B cell (primary cell): Measurements from ENCODE around the gene SENP5. TPM values are rescaled to one million over a fixed set of nuclear protein-coding genes. Genes with fewer than 3 reads are reported as not detected.

Source experiments
- ATAC-seq: fragments of 200-7000 bp; cut with Tn5 transposase; one replicate; pipeline ENCODE4 v1.10.0; 2021; ENCODE audit warnings: low read depth, mild to moderate bottlenecking, moderate number of reproducible peaks, moderate library complexity
- CTCF ChIA-PET: fragments of 350-600 bp; sonication (Branson Sonifier 250); formaldehyde crosslinking; loops from one replicate; lab custom pipeline; 2021; ENCODE audit warnings: antibody characterized with exemption, inconsistent platforms; lab: Charles Lee
- POLR2A ChIA-PET: fragments of 350-600 bp; sonication (Branson Sonifier 250); formaldehyde crosslinking; loops from one replicate; lab custom pipeline; 2021; ENCODE audit warnings: antibody characterized with exemption; lab: Charles Lee
- DNase-seq: peaks from one replicate; pipeline ENCODE4 v3.0.0; 2013
- H2AFZ ChIP-seq: 2 replicates; pipeline ENCODE4 v1.6.1; 2012; ENCODE audit warnings: mild to moderate bottlenecking, low read depth, low read length; ENCODE audit not compliant: insufficient read depth, poor library complexity, severe bottlenecking
- H3K27ac ChIP-seq, 2 donors: 1 replicate in 1 of 2; 2 replicates in 1 of 2; pipeline ENCODE4 v1.5.1; 2012 to 2013; ENCODE audit warnings: low read length in 2 of 2, mild to moderate bottlenecking in 2 of 2, moderate library complexity in 1 of 2
- H3K27me3 ChIP-seq, 4 experiments: fragments of 200-600 bp in 1 of 4; sonication (generic) in 1 of 4; replicated peaks in 1 of 4; 1 replicate in 2 of 4; 2 replicates in 2 of 4; pipeline versions ENCODE4 v1.6.1 to v1.7.0; 2013 to 2016; ENCODE audit warnings: low read length in 3 of 4, mild to moderate bottlenecking in 2 of 4, mixed read lengths in 1 of 4, moderate library complexity in 1 of 4; ENCODE audit not compliant: insufficient read depth in 4 of 4, control insufficient read depth in 3 of 4; ENCODE audit errors: control extremely low read depth in 1 of 4
- H3K36me3 ChIP-seq, 2 experiments: replicated peaks in 1 of 2; 1 replicate in 1 of 2; 2 replicates in 1 of 2; pipeline versions ENCODE4 v1.6.1 to v1.7.1; 2013; ENCODE audit warnings: low read length in 1 of 2; ENCODE audit not compliant: insufficient read depth in 2 of 2, control insufficient read depth in 1 of 2; ENCODE audit errors: control extremely low read depth in 1 of 2, extremely low read depth in 1 of 2
- H3K4me1 ChIP-seq, 2 donors: fragments of 200-600 bp in 1 of 2; sonication (generic) in 1 of 2; 1 replicate in 1 of 2; 2 replicates in 1 of 2; pipeline versions ENCODE4 v1.5.1 to v1.6.1; 2013 to 2017; ENCODE audit warnings: low read length in 2 of 2; ENCODE audit not compliant: control insufficient read depth in 2 of 2, insufficient read depth in 2 of 2
- H3K4me2 ChIP-seq: replicated peaks from 2 replicates; pipeline ENCODE3; 2012; ENCODE audit warnings: mild to moderate bottlenecking, low read depth, low read length; ENCODE audit not compliant: poor library complexity, severe bottlenecking
- H3K4me3 ChIP-seq, 5 experiments: fragments of 200-600 bp in 1 of 5; sonication (generic) in 1 of 5; 1 replicate in 3 of 5; 2 replicates in 2 of 5; pipeline versions ENCODE4 v1.5.1 to v1.7.0; 2011 to 2016; ENCODE audit warnings: low read length in 4 of 5, mild to moderate bottlenecking in 4 of 5, low read depth in 2 of 5, control low read depth in 1 of 5, moderate library complexity in 1 of 5; ENCODE audit not compliant: insufficient read depth in 1 of 5; ENCODE audit errors: control extremely low read depth in 1 of 5, extremely low read depth in 1 of 5
- H3K79me2 ChIP-seq: fragments of 200-600 bp; sonication (generic); one replicate; pipeline ENCODE4 v1.6.0; 2016; ENCODE audit warnings: low read length; ENCODE audit not compliant: control insufficient read depth, insufficient read depth
- H3K9ac ChIP-seq: fragments of 200-600 bp; sonication (generic); 2 replicates; pipeline ENCODE4 v1.6.1; 2017; ENCODE audit warnings: mild to moderate bottlenecking, low read length, moderate library complexity
- H3K9me3 ChIP-seq, 3 donors: one replicate each; pipeline versions ENCODE4 v1.6.1 to v1.7.1; 2013; ENCODE audit warnings: low read length in 2 of 3; ENCODE audit not compliant: control insufficient read depth in 2 of 3, insufficient read depth in 1 of 3; ENCODE audit errors: control extremely low read depth in 1 of 3
- H4K20me1 ChIP-seq: 2 replicates; pipeline ENCODE4 v1.6.0; 2012; ENCODE audit warnings: mild to moderate bottlenecking, low read length; ENCODE audit not compliant: insufficient read depth, control insufficient read depth, poor library complexity, severe bottlenecking
- H3K27ac Mint-ChIP-seq: one replicate; pipeline ENCODE4 v1.8.0; 2021; ENCODE audit warnings: mixed read lengths
- H3K27me3 Mint-ChIP-seq: one replicate; pipeline ENCODE4 v1.8.0; 2021; ENCODE audit warnings: mixed read lengths
- H3K4me1 Mint-ChIP-seq: one replicate; pipeline ENCODE4 v1.8.0; 2021; ENCODE audit warnings: mixed read lengths
- H3K4me3 Mint-ChIP-seq: one replicate; pipeline ENCODE4 v1.8.0; 2021; ENCODE audit warnings: mixed read lengths
- H3K9me3 Mint-ChIP-seq: one replicate; pipeline ENCODE4 v1.8.0; 2022; ENCODE audit warnings: mixed read lengths; ENCODE audit not compliant: insufficient read depth
- CTCF ChIP-seq: fragments of 200-600 bp; IDR thresholded peaks from one replicate; pipeline ENCODE4 v1.8.0; 2022; ENCODE audit warnings: antibody characterized with exemption, mild to moderate bottlenecking
- EZH2 ChIP-seq: IDR thresholded peaks from 2 replicates; pipeline ENCODE4 v1.6.1; 2012; ENCODE audit warnings: borderline replicate concordance, low read depth, mild to moderate bottlenecking, moderate library complexity, low read length; ENCODE audit not compliant: insufficient read depth, poor library complexity, severe bottlenecking
- WGBS: methylation state at CpG from one replicate; pipeline ENCODE4 v1.1.5; 2013; ENCODE audit warnings: missing lambda C conversion rate; ENCODE audit not compliant: insufficient coverage; 5-methylcytosine and 5-hydroxymethylcytosine counted together
- intact Hi-C: fragments of 100-400 bp; cut with micrococcal nuclease; formaldehyde crosslinking; loops from one replicate; pipeline ENCODE4 v1.10.0; 2022
- polyA plus RNA-seq: library from polyadenylated mRNA; depleted of rRNA; stranded (reverse); fragments of >200 nt; gene quantifications from 2 replicates; pipeline ENCODE4 v1.2.3, GENCODE V29; 2012
- total RNA-seq, 2 donors: library from RNA; stranded (reverse); fragments of 120-200 nt in 1 of 2; gene quantifications; 1 replicate in 1 of 2; 2 replicates in 1 of 2; pipeline versions ENCODE4 v1.2.3 to v1.2.4, GENCODE V29; 2013 to 2022

The SENP5 gene
- total and polyA plus RNA-seq, 2 donors (not counting 1 experiment from before 2014, with no cell fraction given), result 9.2 to 51.5 TPM

- H3K9me3 ChIP-seq, result no peaks in the 10 kb centered on the region
- H3K9me3 Mint-ChIP-seq, result no peaks in the 10 kb centered on the region
- peak overlapping the region; percentile 90 for H2AFZ ChIP-seq
- CTCF ChIA-PET, result interaction anchor here (1.1 to 5.4 kb wide), 3 partner anchors 129 to 358 kb away, joined by 5 to 66 read pairs (median 11); no protein-coding TSS in a partner anchor
- no peaks in the 10 kb centered on the region for H3K79me2 ChIP-seq
- peaks cover 11 to 20% of the 10 kb centered on the region in 2 donors for H3K4me1 ChIP-seq
- peaks cover 30% of the 10 kb centered on the region for H3K4me1 Mint-ChIP-seq
- DNase-seq (peak; percentile 26), ATAC-seq (no peak)
- H3K4me2 ChIP-seq, result peak overlapping the region; percentile 98
- intact Hi-C loops, result loop anchor here (2.0 kb wide), 1 partner anchor 25 kb away; the partner anchor contains the start of gene NCBP2
- peaks cover 5% of the 10 kb centered on the region for H3K27me3 Mint-ChIP-seq
- no peak for TF ChIP-seq CTCF
- no peak for TF ChIP-seq EZH2
- peak overlapping the region; percentile 66 for H3K9ac ChIP-seq
- no peak overlapping the region for H3K27ac ChIP-seq
- H3K4me3 ChIP-seq, result peak overlapping the region in 4 of 5 experiments; percentile 38 to 71 (median 70)
- H3K27me3 ChIP-seq, result peaks cover 0 to 4% (median 1%) of the 10 kb centered on the region in 4 experiments
- H3K36me3 ChIP-seq, result no peaks in the 10 kb centered on the region
- POLR2A ChIA-PET, result interaction anchor here (0.7 kb wide), 1 partner anchor 28 kb away, joined by 3 read pairs; no protein-coding TSS in a partner anchor
- peak overlapping the region; percentile 7 for H3K27ac Mint-ChIP-seq
- H4K20me1 ChIP-seq, result no peaks in the 10 kb centered on the region
- peak overlapping the region; percentile 89 for H3K4me3 Mint-ChIP-seq
- WGBS, result 74% methylated on average over 28 of the region's 35 CpGs
These were observed 99.9 kb downstream of the SENP5 start for GRCh38 chr3:196967412-196968232.
